Measurements from ENCODE around the gene NTF3. TPM values are rescaled to one million over a fixed set of nuclear protein-coding genes. Genes with fewer than 3 reads are reported as not detected.

Gene NTF3
- total RNA-seq, 1 donor from 2014 or later = 0.33 TPM

DNA sequence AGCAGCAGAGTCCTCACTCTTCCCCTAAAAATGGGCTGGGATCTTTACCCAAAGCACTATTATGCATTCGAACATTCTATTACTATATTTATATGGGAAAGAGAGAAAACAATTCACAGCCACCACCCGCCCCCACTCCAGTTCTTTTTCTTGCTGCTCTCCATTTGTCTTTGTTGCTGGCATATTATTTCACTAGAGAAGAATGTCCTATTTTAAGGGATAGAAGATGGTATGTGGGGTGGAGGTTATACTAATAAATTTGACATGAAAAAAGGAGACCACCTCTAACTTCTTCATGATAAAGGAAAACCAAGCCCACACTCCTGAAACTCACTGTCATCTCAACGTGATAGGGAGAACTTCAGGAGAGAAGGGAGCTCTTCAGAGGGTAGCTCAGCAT is 28.5 kb upstream of the NTF3 start:
- no peaks in the 10 kb centered on the region for H3K36me3 Mint-ChIP-seq (ENCODE audit: low read depth)
- peaks cover 15% of the 10 kb centered on the region for H3K27me3 Mint-ChIP-seq (ENCODE audit: low read depth)
- TF ChIP-seq, protein P1, sequence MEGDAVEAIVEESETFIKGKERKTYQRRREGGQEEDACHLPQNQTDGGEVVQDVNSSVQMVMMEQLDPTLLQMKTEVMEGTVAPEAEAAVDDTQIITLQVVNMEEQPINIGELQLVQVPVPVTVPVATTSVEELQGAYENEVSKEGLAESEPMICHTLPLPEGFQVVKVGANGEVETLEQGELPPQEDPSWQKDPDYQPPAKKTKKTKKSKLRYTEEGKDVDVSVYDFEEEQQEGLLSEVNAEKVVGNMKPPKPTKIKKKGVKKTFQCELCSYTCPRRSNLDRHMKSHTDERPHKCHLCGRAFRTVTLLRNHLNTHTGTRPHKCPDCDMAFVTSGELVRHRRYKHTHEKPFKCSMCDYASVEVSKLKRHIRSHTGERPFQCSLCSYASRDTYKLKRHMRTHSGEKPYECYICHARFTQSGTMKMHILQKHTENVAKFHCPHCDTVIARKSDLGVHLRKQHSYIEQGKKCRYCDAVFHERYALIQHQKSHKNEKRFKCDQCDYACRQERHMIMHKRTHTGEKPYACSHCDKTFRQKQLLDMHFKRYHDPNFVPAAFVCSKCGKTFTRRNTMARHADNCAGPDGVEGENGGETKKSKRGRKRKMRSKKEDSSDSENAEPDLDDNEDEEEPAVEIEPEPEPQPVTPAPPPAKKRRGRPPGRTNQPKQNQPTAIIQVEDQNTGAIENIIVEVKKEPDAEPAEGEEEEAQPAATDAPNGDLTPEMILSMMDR (conservative IDR thresholded peaks at IDR 0.05) = no peak
- no peaks in the 10 kb centered on the region for H3K9me3 Mint-ChIP-seq
- H3K4me3 Mint-ChIP-seq = no peak overlapping the region
- no peak overlapping the region for H3K27ac Mint-ChIP-seq (ENCODE audit: unreplicated experiment)
- no peak for DNase-seq (ENCODE audit: low read depth, low spot score)
- no peaks in the 10 kb centered on the region for H3K4me1 Mint-ChIP-seq

DNA sequence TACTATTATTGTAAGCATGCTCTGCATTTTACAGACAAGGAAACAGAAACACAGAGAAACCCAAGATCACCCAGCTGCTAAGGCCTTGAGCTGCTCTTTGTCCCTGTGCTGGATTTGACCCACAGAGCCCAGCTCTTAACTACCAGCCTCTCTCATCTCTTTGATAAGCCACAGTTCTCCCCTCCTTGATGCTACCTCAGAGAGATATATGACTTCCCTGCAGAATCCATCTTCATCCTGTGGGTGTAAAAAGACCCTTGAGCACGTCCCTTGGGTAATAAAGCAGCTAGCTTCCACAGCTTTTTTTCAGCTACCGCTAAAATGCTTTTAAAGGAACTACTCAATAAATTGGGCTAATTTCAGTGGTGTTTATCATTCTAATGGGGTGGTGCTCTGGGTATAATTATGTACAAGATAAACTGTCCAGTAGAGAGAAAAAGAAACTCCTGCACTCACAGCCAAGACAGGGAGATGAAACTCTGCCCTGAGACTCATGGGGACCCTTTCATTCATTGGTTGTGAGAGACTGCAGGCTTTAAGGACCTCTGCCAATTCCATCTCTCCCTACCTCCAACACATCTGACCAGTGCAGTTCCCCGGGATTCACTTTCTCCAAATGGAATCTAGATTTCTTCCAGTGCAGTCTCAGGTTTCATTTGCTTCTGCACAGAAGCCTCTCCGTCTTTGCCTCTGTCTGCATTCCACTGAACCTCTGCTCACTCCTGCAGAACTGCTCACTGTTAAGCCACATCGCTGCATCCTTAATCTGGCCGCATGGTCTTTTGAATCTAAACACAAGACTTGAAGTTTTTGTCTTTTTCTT is 24.7 kb upstream of the NTF3 start:
- TF ChIP-seq, protein P1 (conservative IDR thresholded peaks at IDR 0.05) = no peak
- H3K36me3 Mint-ChIP-seq (ENCODE audit: low read depth) = no peaks in the 10 kb centered on the region
- peaks cover 8% of the 10 kb centered on the region for H3K9me3 Mint-ChIP-seq
- peaks cover 14% of the 10 kb centered on the region for H3K27me3 Mint-ChIP-seq (ENCODE audit: low read depth)
- no peak overlapping the region for H3K4me3 Mint-ChIP-seq
- DNase-seq (ENCODE audit: low read depth, low spot score) = no peak
- no peaks in the 10 kb centered on the region for H3K4me1 Mint-ChIP-seq
- no peak overlapping the region for H3K27ac Mint-ChIP-seq (ENCODE audit: unreplicated experiment)

DNA sequence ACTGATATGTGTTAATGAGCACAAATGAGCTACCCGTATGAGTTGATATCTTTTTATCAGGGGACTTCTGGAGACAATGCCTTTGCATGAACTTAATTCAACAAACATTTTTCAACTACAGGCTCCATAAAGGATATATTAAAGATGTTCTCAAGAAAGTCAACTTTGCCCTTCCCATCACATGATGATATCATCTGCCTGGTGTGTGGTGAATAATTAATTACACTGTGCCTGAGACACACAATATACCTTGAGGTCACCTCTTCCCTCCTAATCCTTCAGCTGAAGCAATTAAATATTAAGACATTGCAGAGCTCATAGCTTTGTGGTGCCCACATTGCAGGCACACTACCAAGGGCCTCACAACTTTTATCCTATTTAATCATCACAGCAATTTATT is 22.3 kb upstream of the NTF3 start:
- peaks cover under 1% of the 10 kb centered on the region for H3K27me3 Mint-ChIP-seq (ENCODE audit: low read depth)
- peaks cover 9% of the 10 kb centered on the region for H3K9me3 Mint-ChIP-seq
- no peak overlapping the region for H3K4me3 Mint-ChIP-seq
- no peaks in the 10 kb centered on the region for H3K36me3 Mint-ChIP-seq (ENCODE audit: low read depth)
- DNase-seq (ENCODE audit: low read depth, low spot score) = no peak
- TF ChIP-seq, protein P1 (conservative IDR thresholded peaks at IDR 0.05) = no peak
- H3K4me1 Mint-ChIP-seq = no peaks in the 10 kb centered on the region
- no peak overlapping the region for H3K27ac Mint-ChIP-seq (ENCODE audit: unreplicated experiment)

DNA sequence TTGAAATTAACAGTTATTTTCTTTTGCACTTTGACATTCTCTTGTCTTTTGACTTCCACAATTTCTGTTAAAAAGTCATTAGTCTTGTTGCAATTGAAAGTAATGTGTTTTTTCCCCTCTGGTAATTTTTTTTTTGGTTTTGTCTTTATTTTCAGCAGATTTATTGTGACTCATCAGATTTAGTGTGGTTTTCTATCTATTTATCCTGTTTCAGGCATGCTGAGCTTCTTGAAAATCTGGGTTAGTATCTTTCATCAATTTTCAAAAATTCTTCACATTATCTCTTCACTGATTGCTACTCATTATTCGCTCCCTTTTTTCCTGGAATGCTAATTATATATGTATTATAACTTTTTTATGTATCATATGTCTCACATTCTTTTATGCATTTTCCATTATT is 15.3 kb upstream of the NTF3 start:
- TF ChIP-seq, protein P1 (conservative IDR thresholded peaks at IDR 0.05) = no peak
- H3K4me1 Mint-ChIP-seq = no peaks in the 10 kb centered on the region
- H3K9me3 Mint-ChIP-seq = peaks cover 6% of the 10 kb centered on the region
- H3K4me3 Mint-ChIP-seq = no peak overlapping the region
- no peak for DNase-seq (ENCODE audit: low read depth, low spot score)
- no peak overlapping the region for H3K27ac Mint-ChIP-seq (ENCODE audit: unreplicated experiment)
- H3K27me3 Mint-ChIP-seq (ENCODE audit: low read depth) = no peaks in the 10 kb centered on the region
- no peaks in the 10 kb centered on the region for H3K36me3 Mint-ChIP-seq (ENCODE audit: low read depth)

DNA sequence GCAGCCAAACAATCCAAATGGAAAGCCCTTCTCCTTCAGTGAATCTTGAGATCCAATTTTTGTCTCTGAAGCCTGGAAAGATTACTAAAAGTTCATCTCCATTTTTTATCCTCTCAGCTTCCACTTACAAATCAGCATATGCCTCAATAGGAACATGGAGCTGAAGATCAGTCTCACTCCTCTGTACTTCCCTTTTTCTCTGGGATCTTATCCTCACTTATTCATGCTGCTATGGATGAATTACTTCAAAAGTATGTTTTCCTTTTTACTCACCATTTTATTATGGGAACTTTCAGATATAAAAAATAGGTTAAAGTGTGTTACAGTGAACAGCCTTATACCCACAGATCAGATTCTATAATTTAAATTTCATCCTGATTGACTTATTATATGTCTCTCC is 14.4 kb upstream of the NTF3 start:
- TF ChIP-seq, protein P1 (conservative IDR thresholded peaks at IDR 0.05) = no peak
- Mint-ChIP-seq H3K27me3 (ENCODE audit: low read depth) (no peaks in the 10 kb centered on the region), H3K27ac (ENCODE audit: unreplicated experiment) (no peak overlapping the region), H3K4me1 (no peaks in the 10 kb centered on the region), H3K9me3 (no peaks in the 10 kb centered on the region), H3K36me3 (ENCODE audit: low read depth) (no peaks in the 10 kb centered on the region), H3K4me3 (no peak overlapping the region)
- no peak for DNase-seq (ENCODE audit: low read depth, low spot score)
